HTERT RPE-1 (cell line): ENCODE measurements around the gene FOXP3.
"Not testable (repeated sequence)": the region's sequence is repeated elsewhere in the genome, so short reads cannot be mapped to it uniquely, and the experiment has no call there.

ENCODE experiments used
- in situ Hi-C: fragments of 300-500 bp; cut with MboI; formaldehyde crosslinking; loops from 4 replicates; pipeline ENCODE4 v1.14.3; 2020; ENCODE audit warnings: low sequenced_read_pairs

The FOXP3 gene

GRCh38 chrX:49264460-49264859 is at the start of gene FOXP3:
Gene FOXP3, minus strand, starts transcription at chrX:49264710. Its CDS starts 6,205 bp downstream, at chrX:49258505.
- in situ Hi-C loops, result no loop called here

GRCh38 chrX:49312176-49312575 is 47.7 kb upstream of the FOXP3 start:
- in situ Hi-C loops, result no loop called here

- in situ Hi-C loops, result no loop called here
Measured at GRCh38 chrX:49310371-49310770, 45.9 kb upstream of the FOXP3 start.

GRCh38 chrX:49309401-49309981 is 45.0 kb upstream of the FOXP3 start:
- in situ Hi-C loops, result no loop called here

- in situ Hi-C loops, result no loop called here
Measured at GRCh38 chrX:49308604-49309269, 44.2 kb upstream of the FOXP3 start.

GRCh38 chrX:49307775-49308174 is 43.3 kb upstream of the FOXP3 start:
- in situ Hi-C loops, result not testable (repeated sequence)

GRCh38 chrX:49303346-49303745 is 38.8 kb upstream of the FOXP3 start, which contains the start of gene GAGE10:
Gene GAGE10, plus strand, starts transcription at chrX:49303646. Its CDS starts 1,214 bp downstream, at chrX:49304860.
- in situ Hi-C loops, result no loop called here

- in situ Hi-C loops, result no loop called here
Measured at GRCh38 chrX:49300703-49301102, 36.2 kb upstream of the FOXP3 start.

- in situ Hi-C loops, result not testable (repeated sequence)
Measured at GRCh38 chrX:49299293-49299692, 34.8 kb upstream of the FOXP3 start.

- in situ Hi-C loops, result no loop called here
Measured at GRCh38 chrX:49292400-49293362, 28.2 kb upstream of the FOXP3 start.

GRCh38 chrX:49291615-49292337 is 27.3 kb upstream of the FOXP3 start:
- in situ Hi-C loops, result no loop called here

- in situ Hi-C loops, result no loop called here
Measured at GRCh38 chrX:49290215-49290614, 25.7 kb upstream of the FOXP3 start.

GRCh38 chrX:49287665-49288064 is 23.2 kb upstream of the FOXP3 start:
- in situ Hi-C loops, result no loop called here

- in situ Hi-C loops, result no loop called here
Measured at GRCh38 chrX:49286581-49286980, 22.1 kb upstream of the FOXP3 start.

- in situ Hi-C loops, result no loop called here
Measured at GRCh38 chrX:49286136-49286535, 21.6 kb upstream of the FOXP3 start.

GRCh38 chrX:49284212-49284611 is 19.7 kb upstream of the FOXP3 start:
- in situ Hi-C loops, result no loop called here

- in situ Hi-C loops, result no loop called here
Measured at GRCh38 chrX:49282647-49283011, 18.1 kb upstream of the FOXP3 start.

GRCh38 chrX:49278081-49278480 is 13.6 kb upstream of the FOXP3 start:
- in situ Hi-C loops, result no loop called here

- in situ Hi-C loops, result no loop called here
Measured at GRCh38 chrX:49277535-49277830, 13.0 kb upstream of the FOXP3 start.

GRCh38 chrX:49276671-49277534 is 12.4 kb upstream of the FOXP3 start:
- in situ Hi-C loops, result no loop called here
